Measurements from ENCODE around the gene GNG12.

The GNG12 gene

DNA sequence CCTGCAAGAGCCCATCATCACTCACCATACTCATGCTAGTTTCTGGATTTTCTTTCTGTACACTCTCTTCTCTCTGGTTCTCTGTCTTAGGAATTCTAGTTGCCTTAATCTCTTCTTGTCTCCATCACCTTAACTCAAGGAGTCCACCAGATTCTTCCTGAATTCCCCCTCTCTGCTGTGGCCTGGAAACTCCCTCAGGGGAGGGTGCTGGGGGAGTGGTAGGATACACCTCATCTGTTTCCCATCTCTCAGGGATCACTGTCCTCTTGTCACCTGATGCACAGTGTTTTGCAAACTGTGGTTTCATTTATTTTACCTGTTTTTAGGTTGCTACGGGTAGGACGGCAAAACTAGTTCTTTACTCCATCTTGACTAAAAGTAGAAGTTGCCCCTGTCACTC is 6.6 kb upstream of the GNG12 start:
- DNase-seq = no peak

DNA sequence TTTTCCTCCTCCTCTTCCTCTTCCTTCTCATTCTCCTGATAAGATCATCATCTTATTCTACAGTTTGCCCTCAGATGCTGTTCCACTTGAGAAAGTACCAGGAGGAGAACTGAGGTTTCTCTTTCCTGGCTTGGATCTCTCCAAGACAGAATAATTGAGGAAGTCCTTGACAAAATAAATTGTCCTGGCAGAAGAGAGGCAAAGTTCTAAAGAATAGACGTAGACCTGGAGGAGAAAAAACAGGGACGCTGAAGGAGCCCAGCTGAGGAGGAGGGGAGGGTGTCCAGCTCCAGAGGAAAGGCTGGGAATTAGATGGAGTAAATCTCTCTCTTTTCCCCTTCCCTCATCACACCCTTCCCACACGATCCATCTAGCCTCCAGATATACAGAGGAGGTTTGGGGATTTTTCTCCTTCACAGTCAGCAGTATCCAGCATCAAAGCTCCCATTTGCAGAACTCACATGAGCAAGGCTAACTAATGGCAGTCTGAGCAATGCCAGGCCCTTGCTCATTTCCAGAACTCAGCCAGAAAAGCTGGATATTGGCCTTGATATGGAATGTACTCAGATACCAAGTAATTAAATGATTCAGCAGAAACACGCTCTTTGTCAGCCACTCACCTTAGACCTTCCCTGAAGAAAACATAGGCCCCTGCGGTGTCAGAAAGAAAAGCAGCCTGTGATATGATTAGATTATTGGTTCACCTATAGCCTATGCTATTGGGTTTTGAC is 5.1 kb upstream of the GNG12 start:
- no peak for DNase-seq

DNA sequence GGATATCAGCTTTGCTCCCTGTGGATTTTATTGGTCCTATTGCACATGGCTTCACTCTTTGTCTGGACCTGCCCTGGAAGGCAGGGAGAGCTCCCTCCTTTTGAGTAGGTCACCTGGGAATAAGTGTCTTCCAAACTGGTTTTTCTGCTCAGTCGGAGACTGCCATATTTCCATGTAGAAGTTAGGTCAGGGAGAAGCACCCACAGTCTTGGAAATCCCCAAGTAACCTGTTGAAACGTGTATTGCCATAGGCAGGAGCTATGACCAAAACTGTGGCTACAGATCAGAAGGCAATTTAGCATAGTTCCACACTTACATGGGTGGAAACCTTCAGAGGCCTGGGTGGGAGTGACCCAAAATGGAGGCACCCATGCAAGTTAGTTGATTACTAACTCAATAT is 3.5 kb upstream of the GNG12 start:
- no peak for DNase-seq

DNA sequence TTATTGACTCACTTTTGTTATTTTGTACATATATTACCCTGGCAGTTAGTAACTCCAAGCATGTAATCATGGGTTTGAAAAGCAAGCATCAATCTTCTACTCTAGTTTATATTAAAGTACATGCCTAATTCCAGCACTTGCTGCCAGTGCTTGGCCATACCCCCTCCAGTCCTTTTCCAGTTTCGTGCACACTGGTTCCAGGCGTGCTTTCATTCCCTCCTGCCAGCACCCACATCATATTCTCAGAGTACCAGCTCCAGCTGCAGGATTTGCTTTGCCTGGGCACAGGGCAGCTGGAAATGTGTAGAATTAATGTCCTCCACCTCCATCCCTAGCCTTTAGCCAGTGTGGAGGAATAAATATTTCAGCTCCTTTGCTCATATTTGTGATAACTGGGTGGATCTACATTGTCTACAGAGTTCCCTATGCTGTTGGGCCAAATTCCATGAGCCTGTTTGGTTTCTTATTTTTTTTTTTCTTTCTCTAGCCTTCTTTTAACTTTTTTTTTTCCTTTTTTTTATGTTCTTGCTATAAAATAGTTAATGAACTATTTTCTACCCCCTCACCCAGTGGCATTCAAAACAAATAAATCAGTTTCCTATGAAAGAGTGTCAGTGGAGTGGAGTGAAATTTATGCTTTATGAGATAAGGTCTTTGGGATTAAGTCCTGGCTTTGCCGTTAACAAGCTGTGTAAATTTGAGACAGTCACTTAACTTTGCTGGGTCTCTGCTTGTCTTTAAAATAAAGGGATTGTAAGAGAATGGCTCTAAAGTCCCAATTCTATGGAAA is 2.6 kb upstream of the GNG12 start:
- no peak for DNase-seq

DNA sequence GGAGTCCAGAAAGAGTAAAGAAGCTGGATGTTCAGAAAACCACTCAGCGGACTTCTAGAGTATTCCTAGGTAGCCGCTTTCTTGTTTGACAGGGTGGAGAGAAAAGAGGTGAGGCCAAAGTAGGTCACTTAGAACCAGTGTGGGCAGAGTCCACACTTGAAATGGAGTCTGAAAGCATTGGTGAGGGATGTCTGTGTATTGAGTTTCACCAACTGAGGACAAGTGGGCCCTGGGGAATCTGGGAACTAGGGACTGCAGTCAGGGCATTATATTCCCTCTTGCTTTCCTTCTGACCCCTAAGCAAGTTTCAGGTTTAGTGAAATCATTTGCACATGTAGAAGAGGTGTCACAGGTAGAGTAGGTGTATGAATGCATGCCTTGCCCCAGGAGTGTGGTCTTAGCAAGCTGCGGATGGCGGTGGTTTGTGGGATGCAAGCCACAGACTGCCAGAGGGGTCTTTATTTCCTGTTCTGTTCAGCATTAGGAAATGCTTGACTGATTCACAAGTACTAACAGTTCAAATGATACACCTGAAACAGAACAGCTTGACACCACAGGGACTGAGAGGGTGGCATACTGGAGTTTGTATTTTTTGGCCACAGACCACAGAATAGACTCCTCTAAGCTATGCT is 1.1 kb upstream of the GNG12 start:
- peak; percentile 33 for DNase-seq

- DNase-seq = no peak
These were observed 304 bp upstream of the GNG12 start for GRCh38 chr1:67833602-67833940.

DNA sequence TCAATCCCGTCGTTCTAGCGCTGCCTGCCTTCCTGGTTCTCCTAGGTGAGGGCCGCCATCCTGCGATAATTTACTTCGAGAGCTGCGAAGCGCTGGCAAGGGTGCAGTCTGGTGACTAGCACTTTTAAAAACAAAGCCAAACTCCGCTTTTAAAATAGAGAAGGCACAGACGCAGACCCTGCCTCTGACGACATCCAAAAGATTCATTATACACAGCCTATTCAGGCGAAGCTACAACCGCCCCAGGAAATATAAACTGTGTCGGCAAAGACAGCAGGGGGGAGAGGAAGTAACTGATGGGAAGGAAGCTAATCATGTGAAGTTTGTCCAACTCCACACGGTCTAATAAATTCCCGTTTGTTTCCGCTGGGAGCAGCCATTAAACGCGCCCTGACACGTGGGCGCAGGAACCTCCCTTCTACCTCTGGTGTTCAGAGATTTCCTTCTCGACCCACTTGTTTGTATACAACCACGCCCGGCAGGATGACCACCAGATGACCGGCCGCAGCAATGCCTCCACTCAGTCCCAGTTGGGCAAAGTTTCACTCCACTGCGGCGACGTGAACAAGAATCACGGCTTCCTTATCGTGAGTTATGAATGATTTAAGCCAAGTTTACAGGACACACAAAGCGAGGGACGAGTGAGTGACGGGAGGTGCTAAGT is 1.3 kb downstream of the GNG12 start:
- no peak for DNase-seq

GRCh38 chr1:67830928-67831830 is 2.1 kb downstream of the GNG12 start:
- DNase-seq = no peak

GRCh38 chr1:67830226-67830625 is 3.0 kb downstream of the GNG12 start:
- DNase-seq = no peak

- DNase-seq = no peak
These were observed 5.6 kb downstream of the GNG12 start for GRCh38 chr1:67827688-67828087.

DNA sequence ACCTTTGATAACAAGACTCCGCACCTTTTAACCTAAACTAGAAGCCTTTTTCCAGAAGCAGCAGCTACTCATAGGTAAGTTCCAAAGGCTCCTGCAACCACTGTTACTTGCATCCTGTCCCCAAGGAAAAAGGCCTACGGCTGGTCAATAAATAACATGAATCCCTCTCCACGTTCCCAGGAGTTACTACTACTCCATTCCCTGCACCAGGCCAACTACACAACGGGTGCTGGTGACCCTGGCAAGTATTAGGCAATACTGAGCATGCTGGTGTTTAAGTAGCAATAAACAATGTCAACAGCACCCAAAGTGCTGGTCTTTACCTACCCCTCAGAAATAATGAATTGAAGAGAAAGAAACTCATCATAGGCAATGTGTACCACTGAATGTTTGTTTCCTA is 7.7 kb downstream of the GNG12 start:
- no peak for DNase-seq

DNA sequence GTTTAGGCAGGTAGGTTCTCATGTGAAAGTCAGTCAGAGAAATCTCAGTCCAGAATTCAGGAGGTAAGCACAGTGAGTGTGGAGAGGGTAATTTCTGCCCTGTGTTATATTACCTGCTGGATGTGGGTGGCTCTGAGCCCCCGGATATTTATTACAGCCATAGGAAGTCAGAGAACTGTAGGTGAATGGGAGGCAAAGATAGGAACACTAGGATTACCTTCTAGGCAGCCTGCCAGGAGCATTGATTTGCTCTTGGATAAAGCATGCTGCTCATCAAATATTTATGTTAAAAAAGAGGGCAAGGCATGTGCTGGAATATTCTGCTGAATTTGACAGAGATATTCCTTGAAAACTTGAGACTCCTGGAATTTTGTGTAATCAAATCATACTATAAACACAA is 8.5 kb downstream of the GNG12 start:
- DNase-seq = no peak

- DNase-seq = no peak
These were observed 9.7 kb downstream of the GNG12 start for GRCh38 chr1:67823615-67824014.

- no peak for DNase-seq
These were observed 12.0 kb downstream of the GNG12 start for GRCh38 chr1:67821263-67821662.

GRCh38 chr1:67818725-67819301 is 14.5 kb downstream of the GNG12 start:
- DNase-seq = no peak

- no peak for DNase-seq
These were observed 15.1 kb downstream of the GNG12 start for GRCh38 chr1:67818162-67818561.

- DNase-seq = no peak
These were observed 15.9 kb downstream of the GNG12 start for GRCh38 chr1:67817319-67817718.

- no peak for DNase-seq
These were observed 16.8 kb downstream of the GNG12 start for GRCh38 chr1:67816506-67816905.

- DNase-seq = no peak
These were observed 17.2 kb downstream of the GNG12 start for GRCh38 chr1:67816095-67816475.

DNA sequence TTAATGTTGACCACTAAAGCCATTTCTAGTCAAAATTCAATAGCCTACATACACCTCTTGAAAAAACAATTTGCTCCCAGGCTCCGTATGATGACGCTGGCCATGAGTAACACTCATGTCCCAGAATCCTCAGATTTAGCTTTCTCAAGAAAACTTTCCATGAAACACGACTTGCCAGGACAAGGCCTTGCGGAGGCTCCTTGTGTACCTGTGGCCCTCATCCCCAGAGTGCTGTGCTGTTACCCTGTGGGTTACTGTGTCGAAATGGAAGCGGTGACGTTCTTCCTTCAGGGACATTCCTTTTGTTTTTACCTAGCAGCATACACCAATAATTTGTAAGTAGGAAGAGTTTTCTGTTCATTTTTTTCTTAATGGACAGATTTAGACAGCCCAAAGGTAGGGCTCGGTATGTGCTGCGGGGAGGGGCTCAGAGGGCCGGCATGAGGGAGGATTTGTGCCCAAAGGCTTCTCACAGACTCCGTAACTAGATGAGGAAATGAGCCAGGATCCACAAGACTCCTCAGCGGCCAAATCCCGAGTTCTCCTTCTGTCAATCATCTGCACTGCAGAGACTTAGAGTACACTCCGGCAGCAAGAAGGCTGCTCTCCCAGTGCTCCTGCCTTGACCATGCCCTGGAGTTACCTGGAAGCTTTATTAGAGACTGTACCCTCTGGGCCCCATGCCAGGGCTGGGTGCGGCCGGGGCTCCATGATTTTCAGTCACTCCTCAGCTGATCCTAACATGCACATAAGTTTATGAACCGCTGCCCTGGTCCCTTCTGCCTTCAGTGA is 17.8 kb downstream of the GNG12 start:
- no peak for DNase-seq

GRCh38 chr1:67814121-67814772 is 19.0 kb downstream of the GNG12 start:
- DNase-seq = no peak
